ENCODE measurements around the gene SLC43A2. TPM values are rescaled to one million over a fixed set of nuclear protein-coding genes. Genes with fewer than 3 reads are reported as not detected.

SLC43A2 gene
- total RNA-seq, 1 experiment from 2014 or later: 12.6 TPM

GRCh38 chr17:1558401-1558800 lies 70.2 kb downstream of the SLC43A2 start:
- Histone ChIP-seq H3K36me3 (ENCODE audit: control insufficient read depth in 1 of 2, insufficient read depth in 2 of 2, low read length in 2 of 2) (peaks cover 7 to 30% of the 10 kb centered on the region in 2 experiments; a peak in 2 of 4 replicates), H3K27me3 (ENCODE audit: insufficient read depth, low read length) (no peaks in the 10 kb centered on the region), H3K9me2 (ENCODE audit: insufficient read depth) (no peaks in the 10 kb centered on the region), H3K4me2 (ENCODE audit: low read length) (no peak overlapping the region), H3K27ac (ENCODE audit: low read depth, low read length) (no peak overlapping the region), H3K9ac (ENCODE audit: low read length) (no peak overlapping the region), H4K20me1 (ENCODE audit: insufficient read depth) (peaks cover 6% of the 10 kb centered on the region; the same call in 1 of the 2 replicates), H3K9me3 (ENCODE audit: control insufficient read depth in 1 of 2, insufficient read depth in 1 of 2, low read depth in 1 of 2, low read length in 2 of 2) (no peaks in the 10 kb centered on the region), H3K79me2 (ENCODE audit: insufficient read depth, low read length) (peaks cover 85% of the 10 kb centered on the region), H3K4me1 (ENCODE audit: control insufficient read depth in 1 of 2, insufficient read depth in 2 of 2, low read length in 2 of 2) (peaks cover 5 to 22% of the 10 kb centered on the region in 2 experiments; a peak in 3 of 4 replicates), H3K4me3 (replicated peaks in 1 of 2; ENCODE audit: low read depth in 1 of 2, low read length in 2 of 2) (no peak overlapping the region), H2AFZ (ENCODE audit: low read depth, low read length, poor library complexity, severe bottlenecking) (no peak overlapping the region)
- DNase-seq (ENCODE audit: low read depth, low spot score) (no peak), ATAC-seq (no peak)
- no TSS peak for BruUV-seq (replicated peaks)
- CTCF ChIA-PET: no interaction called here
- TF ChIP-seq ELF1 (IDR thresholded peaks at IDR 0.05; ENCODE audit: borderline replicate concordance, low read depth) (no peak), EZH2phosphoT487 (IDR thresholded peaks at IDR 0.05; ENCODE audit: borderline replicate concordance) (no peak), SIN3A (IDR thresholded peaks at IDR 0.05; ENCODE audit: low read depth) (no peak), FOSL1 (IDR thresholded peaks at IDR 0.05; ENCODE audit: low read depth) (no peak)
- intact Hi-C loops (cut with micrococcal nuclease): no loop called here
- POLR2A ChIA-PET: no interaction called here
- RAD21 ChIA-PET (ENCODE audit: low non-redundant PET in 1 of 2, low total read pairs in 2 of 2, uncharacterized antibody in 2 of 2, unreplicated experiment in 2 of 2): no interaction called here

GRCh38 chr17:1557355-1558095 lies 71.1 kb downstream of the SLC43A2 start:
- H3K36me3 ChIP-seq (ENCODE audit: control insufficient read depth in 1 of 2, insufficient read depth in 2 of 2, low read length in 2 of 2): peaks cover 15 to 34% of the 10 kb centered on the region in 2 experiments; a peak in 2 of 4 replicates
- no peaks in the 10 kb centered on the region for H3K9me2 ChIP-seq (ENCODE audit: insufficient read depth)
- no peak overlapping the region for H3K4me3 ChIP-seq (replicated peaks in 1 of 2; ENCODE audit: low read depth in 1 of 2, low read length in 2 of 2)
- POLR2A ChIA-PET: no interaction called here
- no peaks in the 10 kb centered on the region for H3K9me3 ChIP-seq (ENCODE audit: control insufficient read depth in 1 of 2, insufficient read depth in 1 of 2, low read depth in 1 of 2, low read length in 2 of 2)
- no peak overlapping the region for H3K4me2 ChIP-seq (ENCODE audit: low read length)
- RAD21 ChIA-PET (ENCODE audit: low non-redundant PET in 1 of 2, low total read pairs in 2 of 2, uncharacterized antibody in 2 of 2, unreplicated experiment in 2 of 2): no interaction called here
- DNase-seq (ENCODE audit: low read depth, low spot score): no peak
- no peak overlapping the region for H3K9ac ChIP-seq (ENCODE audit: low read length)
- BruUV-seq (replicated peaks): no TSS peak
- no peak overlapping the region for H3K27ac ChIP-seq (ENCODE audit: low read depth, low read length)
- H3K4me1 ChIP-seq (ENCODE audit: control insufficient read depth in 1 of 2, insufficient read depth in 2 of 2, low read length in 2 of 2): peaks cover 5 to 15% of the 10 kb centered on the region in 2 experiments; a peak in 3 of 4 replicates
- H2AFZ ChIP-seq (ENCODE audit: low read depth, low read length, poor library complexity, severe bottlenecking): no peak overlapping the region
- intact Hi-C loops (cut with micrococcal nuclease): no loop called here
- peaks cover 91% of the 10 kb centered on the region for H3K79me2 ChIP-seq (ENCODE audit: insufficient read depth, low read length)
- CTCF ChIA-PET: no interaction called here
- H3K27me3 ChIP-seq (ENCODE audit: insufficient read depth, low read length): no peaks in the 10 kb centered on the region
- H4K20me1 ChIP-seq (ENCODE audit: insufficient read depth): peaks cover 6% of the 10 kb centered on the region; the same call in 1 of the 2 replicates
- no peak for ATAC-seq
- no peak for TF ChIP-seq POLR2A (IDR thresholded peaks at IDR 0.05; ENCODE audit: borderline replicate concordance, extremely low read depth, insufficient read depth, insufficient read length)
- no peak for TF ChIP-seq CTCF (IDR thresholded peaks at IDR 0.05 in 2 of 3, conservative IDR thresholded peaks at IDR 0.05 in 1 of 3; ENCODE audit: borderline replicate concordance in 1 of 3, insufficient read depth in 1 of 3, low read depth in 2 of 3, low read length in 2 of 3)
- TF ChIP-seq FOSL1 (IDR thresholded peaks at IDR 0.05; ENCODE audit: low read depth): no peak
- no peak for TF ChIP-seq ZNF274 (IDR thresholded peaks at IDR 0.05; ENCODE audit: low read depth, low read length)
- no peak for TF ChIP-seq EZH2 (IDR thresholded peaks at IDR 0.05)
- TF ChIP-seq MAX (IDR thresholded peaks at IDR 0.05): no peak
- TF ChIP-seq CEBPB (IDR thresholded peaks at IDR 0.05; ENCODE audit: low read depth): no peak
- TF ChIP-seq REST (IDR thresholded peaks at IDR 0.05; ENCODE audit: low read depth): no peak
- no peak for TF ChIP-seq TCF7L2 (IDR thresholded peaks at IDR 0.05; ENCODE audit: borderline replicate concordance, extremely low read depth, insufficient read depth, insufficient read length)
- TF ChIP-seq ATF3 (IDR thresholded peaks at IDR 0.05): no peak
- no peak for TF ChIP-seq ZFX (IDR thresholded peaks at IDR 0.05)
